ENCODE measurements around the gene ACTR8. TPM values are rescaled to one million over a fixed set of nuclear protein-coding genes. Genes with fewer than 3 reads are reported as not detected.

ACTR8 gene
- total and polyA plus RNA-seq, 2 of the 13 experiments (the other 11 are each of a cell fraction or from before 2014, with no cell fraction given) = 15.5 to 29.0 TPM

GRCh38 chr3:53843195-53844177 is 38.5 kb downstream of the ACTR8 start (continued):
- no peak for TF ChIP-seq ATF7 (IDR thresholded peaks at IDR 0.05)
- TF ChIP-seq ATF7 (CRISPR knock-in tag; IDR thresholded peaks at IDR 0.05) = no peak
- TF ChIP-seq ZBTB39 (CRISPR knock-in tag; IDR thresholded peaks at IDR 0.05) = peak; percentile 61; the same call in 1 of the 2 replicates
- TF ChIP-seq U2AF2 (IDR thresholded peaks at IDR 0.05; ENCODE audit: low read depth, low read length) = no peak
- TF ChIP-seq, protein P1, sequence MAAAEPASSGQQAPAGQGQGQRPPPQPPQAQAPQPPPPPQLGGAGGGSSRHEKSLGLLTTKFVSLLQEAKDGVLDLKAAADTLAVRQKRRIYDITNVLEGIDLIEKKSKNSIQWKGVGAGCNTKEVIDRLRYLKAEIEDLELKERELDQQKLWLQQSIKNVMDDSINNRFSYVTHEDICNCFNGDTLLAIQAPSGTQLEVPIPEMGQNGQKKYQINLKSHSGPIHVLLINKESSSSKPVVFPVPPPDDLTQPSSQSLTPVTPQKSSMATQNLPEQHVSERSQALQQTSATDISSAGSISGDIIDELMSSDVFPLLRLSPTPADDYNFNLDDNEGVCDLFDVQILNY (CRISPR knock-in tag; conservative IDR thresholded peaks at IDR 0.05) = no peak
- TF ChIP-seq ZNF646 (CRISPR knock-in tag; IDR thresholded peaks at IDR 0.05) = no peak
- TF ChIP-seq ZBTB25 (CRISPR knock-in tag; IDR thresholded peaks at IDR 0.05) = no peak
- TF ChIP-seq, protein P2, sequence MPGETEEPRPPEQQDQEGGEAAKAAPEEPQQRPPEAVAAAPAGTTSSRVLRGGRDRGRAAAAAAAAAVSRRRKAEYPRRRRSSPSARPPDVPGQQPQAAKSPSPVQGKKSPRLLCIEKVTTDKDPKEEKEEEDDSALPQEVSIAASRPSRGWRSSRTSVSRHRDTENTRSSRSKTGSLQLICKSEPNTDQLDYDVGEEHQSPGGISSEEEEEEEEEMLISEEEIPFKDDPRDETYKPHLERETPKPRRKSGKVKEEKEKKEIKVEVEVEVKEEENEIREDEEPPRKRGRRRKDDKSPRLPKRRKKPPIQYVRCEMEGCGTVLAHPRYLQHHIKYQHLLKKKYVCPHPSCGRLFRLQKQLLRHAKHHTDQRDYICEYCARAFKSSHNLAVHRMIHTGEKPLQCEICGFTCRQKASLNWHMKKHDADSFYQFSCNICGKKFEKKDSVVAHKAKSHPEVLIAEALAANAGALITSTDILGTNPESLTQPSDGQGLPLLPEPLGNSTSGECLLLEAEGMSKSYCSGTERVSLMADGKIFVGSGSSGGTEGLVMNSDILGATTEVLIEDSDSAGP (CRISPR knock-in tag; IDR thresholded peaks at IDR 0.05; ENCODE audit: borderline replicate concordance) = no peak; the same call in 1 of the 2 replicates
- peak; percentile 56 for TF ChIP-seq ZNF501 (CRISPR knock-in tag; IDR thresholded peaks at IDR 0.05)
- TF ChIP-seq NFATC3 (CRISPR knock-in tag; IDR thresholded peaks at IDR 0.05) = no peak
- TF ChIP-seq ZNF34 (CRISPR knock-in tag; IDR thresholded peaks at IDR 0.05; ENCODE audit: borderline replicate concordance) = no peak
- no peak for TF ChIP-seq RBAK (CRISPR knock-in tag; IDR thresholded peaks at IDR 0.05)
- TF ChIP-seq ZSCAN29 (CRISPR knock-in tag; conservative IDR thresholded peaks at IDR 0.05) = no peak
- TF ChIP-seq SNAI1 (CRISPR knock-in tag; IDR thresholded peaks at IDR 0.05; ENCODE audit: borderline replicate concordance) = no peak
- peak; percentile 50; the same call in 1 of the 2 replicates for TF ChIP-seq CEBPG (CRISPR knock-in tag; IDR thresholded peaks at IDR 0.05)
- no peak for TF ChIP-seq ZNF879 (CRISPR knock-in tag; IDR thresholded peaks at IDR 0.05)

Data from HepG2 (cell line).